Suppressor macrophage treated with lipopolysaccharide for 1 hour (primary cell): ENCODE results near the gene KCNQ1.

Source experiments
- DNase-seq, 3 donors: peaks; one replicate each; pipeline ENCODE4 v3.0.0-alpha.2; 2020 to 2022

KCNQ1 gene

DNA sequence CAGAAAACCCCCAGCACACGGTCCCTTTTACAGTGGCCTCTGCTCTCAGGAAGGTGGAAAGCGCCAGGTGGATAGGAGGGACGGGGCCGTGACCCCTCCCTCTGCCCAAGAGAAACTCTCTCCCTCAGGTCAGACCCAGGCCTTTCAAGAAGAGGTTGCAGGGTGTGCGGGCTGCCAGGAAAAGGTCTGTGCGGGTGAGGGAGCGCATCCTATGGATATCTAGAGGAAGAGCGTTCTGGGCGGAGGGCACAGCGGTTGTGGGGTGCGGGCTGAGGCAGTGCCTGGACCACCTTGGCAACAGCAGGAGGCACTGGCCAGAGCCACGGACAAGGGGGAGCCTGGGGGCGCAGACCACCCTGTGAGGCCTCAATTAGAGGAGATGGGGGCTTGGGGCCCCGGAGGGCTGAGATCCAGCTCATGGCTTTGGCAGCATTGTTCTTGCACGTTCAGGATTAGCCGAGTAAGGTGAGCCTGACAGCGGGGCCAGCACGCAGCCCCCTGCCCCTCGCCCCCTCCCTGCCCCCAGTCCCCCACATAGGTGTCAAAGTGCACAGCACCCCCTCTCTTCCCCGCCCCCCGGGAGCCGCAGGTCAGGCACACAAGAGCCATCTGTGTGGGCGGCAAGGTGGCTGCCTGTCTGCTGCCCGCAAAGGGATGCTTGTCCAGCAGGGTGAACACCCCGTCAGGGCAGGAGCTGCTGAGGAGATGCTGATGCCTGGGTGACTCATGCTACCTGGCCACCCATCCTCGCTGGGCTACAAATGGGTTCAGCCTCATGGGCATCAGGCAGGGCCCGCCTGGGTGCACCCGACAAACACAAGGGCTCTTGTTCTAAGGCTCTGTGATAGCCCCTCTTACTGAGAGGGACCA lies 347.8 kb downstream of the KCNQ1 start:
- DNase-seq = no peak

GRCh38 chr11:2793701-2794045 lies 348.9 kb downstream of the KCNQ1 start:
- no peak for DNase-seq

- no peak for DNase-seq
These were observed 349.5 kb downstream of the KCNQ1 start for GRCh38 chr11:2794046-2794967.

- no peak for DNase-seq
These were observed 350.1 kb downstream of the KCNQ1 start for GRCh38 chr11:2794968-2795322.

- no peak for DNase-seq
These were observed 350.7 kb downstream of the KCNQ1 start for GRCh38 chr11:2795491-2795991.

- no peak for DNase-seq
These were observed 351.3 kb downstream of the KCNQ1 start for GRCh38 chr11:2796091-2796490.

DNA sequence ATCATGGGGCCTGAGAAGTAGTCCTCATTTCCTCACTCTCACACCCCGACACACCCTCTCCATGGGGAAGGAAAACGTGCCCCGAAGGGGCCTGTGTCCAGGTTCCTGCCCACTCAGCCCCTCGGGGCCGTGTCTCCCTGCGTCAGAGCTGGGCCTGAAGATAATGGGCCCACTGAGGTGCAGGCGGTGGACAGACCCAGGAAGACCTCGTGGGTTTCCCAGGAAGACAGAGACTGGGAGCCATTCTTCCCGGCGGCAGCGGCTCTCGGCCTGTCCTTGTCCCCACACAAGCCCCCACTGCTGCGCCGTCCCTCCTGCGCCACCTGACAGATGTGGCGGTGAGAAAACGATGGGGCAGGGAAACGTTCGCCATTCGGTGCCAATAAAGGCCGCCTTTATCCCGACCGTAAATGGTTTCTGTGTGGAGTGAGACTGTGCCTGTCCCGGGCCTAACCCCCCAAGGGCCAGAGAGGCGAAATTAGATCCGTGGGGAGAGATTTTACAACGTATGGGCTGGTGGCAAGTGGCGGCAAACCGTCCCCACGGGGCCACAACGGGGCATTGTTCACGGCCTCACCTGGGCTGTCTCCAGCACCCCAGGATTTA lies 351.8 kb downstream of the KCNQ1 start:
- DNase-seq = no peak

DNA sequence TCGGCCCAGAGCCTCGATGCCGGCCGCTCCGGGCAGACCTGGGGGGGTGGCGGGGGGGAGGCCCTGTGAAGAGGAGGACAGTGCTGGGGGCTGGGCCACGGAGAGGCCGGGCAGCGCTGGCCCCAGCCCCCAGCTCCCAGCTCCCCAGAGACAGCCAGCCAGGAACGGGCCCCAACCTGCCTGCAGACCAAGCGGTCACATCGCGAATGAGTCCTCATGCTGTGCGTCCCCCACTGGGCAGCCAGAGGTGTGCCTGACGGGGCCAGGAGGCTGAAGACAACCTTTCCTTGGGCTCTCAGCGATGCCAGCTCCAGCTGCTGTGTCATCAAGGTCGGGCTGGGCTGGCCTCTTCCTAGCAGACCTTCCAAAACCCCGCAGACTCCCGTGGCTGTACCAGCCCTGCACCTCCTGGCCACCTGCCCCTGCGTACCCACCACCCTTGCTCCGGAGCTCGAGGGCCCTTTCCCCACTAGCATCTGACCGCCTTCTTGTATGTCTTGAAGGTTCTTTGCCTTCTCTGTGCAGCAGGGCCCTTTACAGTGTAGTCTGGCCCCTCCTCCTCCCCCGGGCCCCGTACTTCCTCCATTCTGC lies 352.4 kb downstream of the KCNQ1 start:
- DNase-seq = no peak

DNA sequence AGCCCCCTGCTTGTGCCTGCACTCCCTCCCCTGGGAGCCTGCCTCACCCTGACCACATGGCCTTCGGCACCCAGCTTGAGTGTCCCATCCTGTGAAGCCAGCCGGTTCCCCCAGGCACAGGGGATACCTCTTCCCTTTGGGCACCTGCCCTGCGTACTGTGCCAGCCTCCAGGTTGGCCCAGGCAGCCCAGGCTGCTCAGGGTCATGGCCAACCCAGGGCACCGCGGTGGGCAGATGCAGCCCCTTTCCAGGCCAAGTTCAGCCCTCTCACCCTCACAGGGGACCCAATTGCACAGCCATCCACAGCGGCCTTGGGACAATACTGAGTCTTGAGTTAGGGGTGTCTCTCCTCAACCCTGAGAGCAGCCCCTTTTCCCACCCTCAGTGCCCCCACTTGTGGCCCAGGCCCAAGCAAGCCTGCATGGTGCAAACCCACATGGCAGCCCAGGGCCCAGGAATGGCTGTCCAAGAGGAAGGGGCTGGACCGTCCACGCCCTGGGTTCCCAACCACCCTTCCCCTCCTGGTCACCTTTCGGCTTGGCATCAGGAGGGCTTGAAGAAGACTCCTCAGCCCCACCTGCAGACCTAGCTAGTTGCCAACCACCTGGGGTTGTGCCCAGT lies 353.0 kb downstream of the KCNQ1 start:
- no peak for DNase-seq

GRCh38 chr11:2798951-2799761 lies 354.3 kb downstream of the KCNQ1 start:
- DNase-seq = no peak

DNA sequence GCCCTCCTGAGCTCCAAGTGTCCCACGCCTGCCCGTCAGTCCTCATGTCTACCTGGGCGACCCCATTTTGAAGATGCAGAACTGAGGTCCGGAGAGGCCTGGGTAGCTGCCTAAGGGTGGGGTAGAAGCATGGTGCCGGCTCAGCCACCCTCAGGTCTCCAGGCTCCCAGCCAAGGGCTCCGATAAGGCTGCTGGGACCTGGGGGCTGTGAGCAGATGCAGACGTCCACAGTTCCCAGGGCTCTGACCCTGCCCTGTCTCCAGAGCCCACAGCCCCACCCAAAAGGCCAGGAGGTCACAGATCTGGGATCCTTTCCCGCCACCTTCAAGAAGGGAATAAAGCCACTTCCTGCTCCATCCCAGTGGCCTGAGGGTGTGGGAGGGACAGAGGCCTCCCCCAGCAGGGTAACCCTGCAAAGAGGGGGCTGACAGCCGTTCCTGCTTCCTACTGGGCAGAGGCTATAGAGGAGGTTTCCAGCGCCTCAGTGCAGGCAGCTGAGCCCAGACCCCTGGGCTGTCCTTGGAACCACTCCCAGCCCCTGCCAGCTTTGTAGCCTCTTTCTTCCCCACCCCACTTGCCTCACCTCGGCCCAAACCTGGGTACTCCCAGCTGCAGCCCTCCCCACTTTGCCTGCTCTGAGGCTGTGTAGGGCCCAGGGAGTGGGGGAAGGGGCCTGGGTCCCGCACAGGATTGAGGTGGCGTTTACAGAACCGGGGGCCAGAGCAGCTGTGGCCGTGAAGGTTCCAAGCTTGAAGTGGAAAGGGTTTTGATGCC lies 355.3 kb downstream of the KCNQ1 start:
- no peak for DNase-seq

GRCh38 chr11:2800655-2801531 lies 356.1 kb downstream of the KCNQ1 start:
- DNase-seq = no peak

DNA sequence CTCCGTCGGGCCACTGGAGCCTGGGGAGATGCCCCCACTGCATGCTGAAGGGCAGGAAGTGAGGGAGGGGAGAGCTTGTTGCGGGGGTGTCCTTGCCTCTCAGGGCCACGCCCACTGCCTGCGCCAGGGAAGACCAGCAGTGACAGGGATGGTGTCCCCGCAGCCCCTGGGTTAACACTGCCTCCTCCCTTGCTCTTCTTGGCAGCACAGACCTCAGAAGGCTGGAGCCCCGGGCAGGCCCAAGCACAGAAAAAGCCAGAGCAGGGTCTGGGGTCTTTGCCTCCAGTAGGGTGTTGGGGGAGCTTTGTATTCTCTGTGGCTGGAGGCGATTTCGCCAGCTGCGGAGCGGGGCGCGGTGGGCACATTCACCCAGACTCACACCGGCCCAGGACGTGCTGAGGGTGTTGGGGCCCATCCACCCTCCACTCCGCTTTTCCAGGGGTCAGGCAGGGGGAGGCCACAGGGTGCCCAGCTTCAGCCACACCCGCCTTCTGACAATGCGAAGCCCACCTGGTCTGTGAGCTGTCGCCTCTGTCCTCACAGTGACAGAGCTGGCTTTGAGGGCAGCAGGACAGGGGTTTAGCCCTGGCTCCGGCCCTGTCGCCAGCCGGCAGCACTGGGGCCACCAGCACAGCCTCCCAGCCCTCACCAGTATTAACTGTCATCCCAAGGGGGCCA lies 357.0 kb downstream of the KCNQ1 start:
- DNase-seq = no peak

GRCh38 chr11:2802389-2803185 lies 357.8 kb downstream of the KCNQ1 start:
- DNase-seq = no peak

- DNase-seq = no peak
These were observed 358.6 kb downstream of the KCNQ1 start for GRCh38 chr11:2803186-2804091.

GRCh38 chr11:2804189-2804588 lies 359.4 kb downstream of the KCNQ1 start:
- DNase-seq = no peak

DNA sequence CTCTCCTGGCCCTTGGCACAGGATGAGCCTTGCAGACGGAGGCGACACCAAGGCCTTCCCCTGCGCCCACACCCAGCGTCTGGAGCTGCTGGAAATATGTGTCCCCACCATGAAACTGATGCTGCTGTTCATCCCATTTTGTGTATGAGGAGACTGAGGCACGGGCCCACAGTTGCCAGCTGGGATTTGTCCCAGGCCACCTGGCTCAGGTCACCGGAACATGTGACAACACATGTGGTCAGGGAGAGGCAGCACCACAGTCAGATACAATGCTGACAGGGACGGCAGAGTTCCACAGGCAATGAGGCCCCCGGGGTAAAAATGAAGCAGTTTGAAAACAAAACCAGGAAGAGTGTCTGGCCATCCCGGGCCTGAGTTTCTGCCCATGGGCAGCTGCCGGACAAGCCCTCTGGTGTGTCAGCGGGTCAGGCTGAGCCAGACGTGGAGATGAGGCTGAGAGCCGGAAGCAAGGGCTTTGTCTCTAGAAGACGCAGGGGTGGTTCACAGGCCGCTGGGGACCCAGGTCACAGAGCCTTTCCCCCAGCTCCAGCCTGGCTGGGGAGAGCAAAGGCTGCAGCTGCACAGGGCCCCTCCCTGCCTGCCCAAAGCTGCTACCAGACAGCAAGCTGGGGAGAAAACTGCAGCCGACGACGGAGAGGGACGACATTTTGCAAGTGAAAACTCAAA lies 360.0 kb downstream of the KCNQ1 start:
- no peak for DNase-seq
